ENCODE measurements around the gene KRT73. TPM values are rescaled to one million over a fixed set of nuclear protein-coding genes. Genes with fewer than 3 reads are reported as not detected.

KRT73 gene
- total RNA-seq, 1 experiment from 2014 or later: 0.51 TPM

DNA sequence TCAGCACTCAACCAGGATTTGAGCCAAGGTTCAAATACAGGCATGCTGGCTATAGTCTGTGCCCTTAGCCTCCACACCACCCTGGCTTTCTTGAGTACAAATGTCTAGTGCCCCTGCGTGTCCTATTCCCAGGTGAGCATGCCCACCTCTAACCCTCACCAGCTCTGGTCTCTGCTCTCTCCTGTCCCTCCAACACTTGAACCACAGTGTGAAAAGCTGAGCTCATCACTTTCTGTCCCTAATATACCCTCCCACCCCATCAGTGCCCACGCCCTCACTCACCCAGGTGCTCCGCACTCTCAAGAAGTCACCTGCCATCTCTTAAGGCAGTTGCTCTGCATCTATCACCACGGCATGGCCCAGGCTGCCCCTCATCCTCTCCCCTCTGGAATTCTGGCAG, 58.4 kb downstream of the KRT73 start:
- no peak for DNase-seq (ENCODE audit: low read depth)
- in situ Hi-C loops (cut with HindIII; ENCODE audit: low pct_unique_long_range_greater_than_20kb, low sequenced_read_pairs): no loop called here

DNA sequence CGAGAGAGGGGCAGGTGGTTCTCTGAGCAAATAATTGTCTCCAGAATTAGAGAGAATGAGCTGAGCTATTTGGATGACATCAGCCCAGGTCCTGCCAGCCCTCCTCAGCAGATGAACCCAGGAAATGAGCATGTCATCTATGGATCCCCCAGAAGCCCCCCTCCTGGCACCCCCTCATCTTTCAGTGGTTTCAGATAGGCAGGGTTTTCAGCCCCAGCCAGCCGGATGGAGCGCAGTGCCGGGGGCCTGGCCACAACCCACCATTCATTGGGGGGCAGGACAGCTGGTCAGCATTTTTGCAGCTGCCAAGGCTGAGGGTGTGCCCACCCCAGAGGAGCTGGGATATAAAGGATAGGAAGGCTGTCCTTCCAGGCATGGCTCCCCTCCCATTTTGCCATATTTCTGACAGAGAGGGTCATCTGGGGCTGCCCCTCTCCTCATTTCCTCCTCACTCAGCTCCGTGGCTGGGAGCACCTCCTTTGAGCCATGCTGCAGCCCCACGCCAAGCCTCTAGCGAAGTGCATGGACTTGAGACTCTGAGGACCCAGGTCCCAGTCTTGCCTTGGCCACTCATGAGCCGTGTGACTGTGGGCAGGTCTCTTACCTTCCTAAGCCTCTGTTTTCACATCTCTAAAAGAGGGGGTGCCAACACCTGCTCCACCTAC, 59.4 kb downstream of the KRT73 start:
- in situ Hi-C loops (cut with HindIII; ENCODE audit: low pct_unique_long_range_greater_than_20kb, low sequenced_read_pairs): no loop called here
- DNase-seq (ENCODE audit: low read depth): no peak

Other genes with a start within 250 kb of the KRT73 start
- gene KRT84, start 232.9 kb downstream of the KRT73 start, total RNA-seq (2014; rRNA removed; shearing (Covaris generic); ENCODE audit: low replicate concordance): not detected in 2 replicates
- gene KRT82, start 212.2 kb downstream of the KRT73 start, total RNA-seq (2014; rRNA removed; shearing (Covaris generic); ENCODE audit: low replicate concordance): not detected in 2 replicates
- gene KRT75, start 184.2 kb downstream of the KRT73 start, total RNA-seq (2014; rRNA removed; shearing (Covaris generic); ENCODE audit: low replicate concordance): not detected in 2 replicates
- gene KRT6B, start 166.4 kb downstream of the KRT73 start, total RNA-seq (2014; rRNA removed; shearing (Covaris generic); ENCODE audit: low replicate concordance): not detected in 2 replicates
- gene KRT6C, start 144.8 kb downstream of the KRT73 start, total RNA-seq (2014; rRNA removed; shearing (Covaris generic); ENCODE audit: low replicate concordance): not detected in 2 replicates
- gene KRT6A, start 125.3 kb downstream of the KRT73 start, total RNA-seq (2014; rRNA removed; shearing (Covaris generic); ENCODE audit: low replicate concordance): not detected in 2 replicates
- gene KRT5, start 98.2 kb downstream of the KRT73 start, total RNA-seq (2014; rRNA removed; shearing (Covaris generic); ENCODE audit: low replicate concordance): not detected in 2 replicates
- gene KRT71, start 65.4 kb downstream of the KRT73 start, total RNA-seq (2014; rRNA removed; shearing (Covaris generic); ENCODE audit: low replicate concordance): not detected in 2 replicates
- gene KRT74, start 44.7 kb downstream of the KRT73 start, total RNA-seq (2014; rRNA removed; shearing (Covaris generic); ENCODE audit: low replicate concordance): not detected in 2 replicates
- not detected in 2 replicates for gene KRT72, start 17.1 kb downstream of the KRT73 start, total RNA-seq (2014; rRNA removed; shearing (Covaris generic); ENCODE audit: low replicate concordance)
- gene KRT2, start 33.7 kb upstream of the KRT73 start, total RNA-seq (2014; rRNA removed; shearing (Covaris generic); ENCODE audit: low replicate concordance): 2.4 TPM in 1 of 2 replicates, not detected in the other
- not detected in 2 replicates for gene KRT1, start 61.8 kb upstream of the KRT73 start, total RNA-seq (2014; rRNA removed; shearing (Covaris generic); ENCODE audit: low replicate concordance)
- gene KRT77, start 85.0 kb upstream of the KRT73 start, total RNA-seq (2014; rRNA removed; shearing (Covaris generic); ENCODE audit: low replicate concordance): not detected in 2 replicates
- gene KRT76, start 158.8 kb upstream of the KRT73 start, total RNA-seq (2014; rRNA removed; shearing (Covaris generic); ENCODE audit: low replicate concordance): not detected in 2 replicates
- gene KRT3, start 177.6 kb upstream of the KRT73 start, total RNA-seq (2014; rRNA removed; shearing (Covaris generic); ENCODE audit: low replicate concordance): not detected in 2 replicates
- 2.0 and 2.5 TPM in 2 replicates for gene KRT4, start 195.6 kb upstream of the KRT73 start, total RNA-seq (2014; rRNA removed; shearing (Covaris generic); ENCODE audit: low replicate concordance)
- gene KRT79, start 215.8 kb upstream of the KRT73 start, total RNA-seq (2014; rRNA removed; shearing (Covaris generic); ENCODE audit: low replicate concordance): not detected in 2 replicates
- not detected in 2 replicates for gene KRT78, start 230.4 kb upstream of the KRT73 start, total RNA-seq (2014; rRNA removed; shearing (Covaris generic); ENCODE audit: low replicate concordance)

Data from Caki2 (cell line).